GM12892 (cell line): ENCODE measurements around the gene KREMEN2.

Experiments used
- POLR2A ChIP-seq: IDR thresholded peaks from 2 replicates; pipeline ENCODE4 v1.6.1; 2011; ENCODE audit warnings: low read depth, low read length, control low read depth
- POLR2AphosphoS5 ChIP-seq: IDR thresholded peaks from 2 replicates; pipeline ENCODE4 v1.6.1; 2011; ENCODE audit warnings: low read depth, low read length, control low read depth

DNA sequence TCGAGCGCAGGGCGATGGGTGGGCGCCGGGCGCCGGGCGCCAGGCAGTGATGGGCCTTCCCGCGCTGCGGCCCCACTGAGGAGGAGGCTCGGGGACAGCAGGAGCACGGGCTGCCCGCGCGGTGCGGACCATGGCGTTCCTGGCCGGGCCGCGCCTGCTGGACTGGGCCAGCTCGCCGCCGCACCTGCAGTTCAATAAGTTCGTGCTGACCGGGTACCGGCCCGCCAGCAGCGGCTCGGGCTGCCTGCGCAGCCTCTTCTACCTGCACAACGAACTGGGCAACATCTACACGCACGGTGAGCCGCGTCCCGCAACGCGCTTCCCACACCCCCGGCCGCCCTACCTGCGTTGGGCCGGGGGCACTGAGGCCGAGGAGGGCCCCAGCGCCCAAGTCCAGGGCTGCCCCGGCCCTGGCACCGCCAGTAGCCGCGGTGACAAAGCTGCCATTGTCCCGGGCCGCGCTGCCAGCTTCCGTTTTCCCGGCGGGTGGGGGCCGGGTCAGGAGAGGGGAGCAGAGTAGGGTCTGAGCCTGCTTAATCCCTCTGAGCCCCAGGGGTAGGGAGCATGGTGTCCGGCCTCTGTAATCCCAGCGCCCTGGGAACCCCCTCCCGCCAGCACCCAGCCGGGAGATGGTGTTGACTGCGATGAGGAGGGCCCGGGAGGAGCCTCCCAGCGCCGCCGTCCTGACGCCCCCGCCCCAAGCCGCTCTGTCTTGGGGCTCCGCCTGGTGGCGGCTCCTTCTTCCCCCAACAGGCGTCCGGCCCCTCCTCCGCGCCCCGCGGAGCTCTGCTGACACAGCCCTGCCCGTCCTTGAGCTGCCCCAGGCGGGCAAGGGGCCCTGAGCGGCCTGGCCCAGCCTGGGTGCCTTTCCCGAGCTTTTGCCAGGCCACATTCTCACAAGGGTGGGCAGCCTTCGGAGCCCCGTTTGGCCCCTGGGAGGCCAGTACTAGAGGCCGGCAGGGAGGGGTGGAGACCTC lies 5.8 kb downstream of the KREMEN2 start:
- TF ChIP-seq POLR2AphosphoS5 (no peak), POLR2A (no peak; the same call in 1 of the 2 replicates)
